ENCODE data around the gene SORCS2.

DNA sequence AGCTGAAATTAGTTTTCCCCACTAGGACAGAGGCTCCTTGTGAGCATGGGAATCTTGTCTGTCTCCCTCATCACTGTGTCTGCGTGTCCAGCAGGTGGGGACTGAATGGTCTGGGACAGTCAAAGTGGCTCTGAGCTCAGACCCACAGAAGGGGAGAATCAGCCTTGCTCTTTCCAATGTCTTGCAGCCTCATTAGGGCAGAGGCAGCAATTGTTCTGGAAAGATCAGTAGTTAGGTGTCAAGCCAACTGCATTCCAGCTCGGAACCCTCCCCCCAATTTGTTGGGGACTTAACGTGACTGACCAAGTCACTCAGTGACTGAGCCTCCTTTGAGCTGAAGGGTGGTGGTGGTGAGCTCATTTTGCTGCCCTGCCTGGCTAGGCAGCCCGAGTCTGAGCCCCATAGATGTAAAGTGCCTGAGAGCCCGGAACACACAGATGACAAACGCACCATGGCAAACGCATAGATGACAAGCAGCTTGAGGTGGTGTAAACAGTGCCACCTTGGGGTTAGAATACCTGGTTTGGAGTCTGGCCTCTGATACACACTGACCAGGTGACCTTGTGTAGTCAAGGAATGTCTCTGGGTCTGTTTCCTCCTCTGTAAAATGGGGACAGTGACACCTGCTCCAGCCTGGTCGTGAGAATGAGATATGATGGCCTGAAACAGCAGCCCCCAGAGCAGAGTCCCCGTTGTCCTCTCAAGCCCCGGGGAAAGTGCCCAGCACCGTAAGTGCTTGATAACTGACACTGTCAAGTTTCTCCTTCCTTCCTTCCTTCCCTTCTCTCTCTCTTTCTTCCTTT lies 2.7 kb upstream of the SORCS2 start:
- TF ChIP-seq CEBPB (IDR thresholded peaks at IDR 0.05) (no peak), NFIC (IDR thresholded peaks at IDR 0.05) (no peak)

All from Ishikawa (cell line).